ENCODE measurements around the gene CUL5.
"Not testable (repeated sequence)": the region's sequence is repeated elsewhere in the genome, so short reads cannot be mapped to it uniquely, and the experiment has no call there.

The CUL5 gene

GRCh38 chr11:108115500-108116140 is 106.9 kb downstream of the CUL5 start:
- DNase-seq = peak; percentile 29

GRCh38 chr11:108117746-108118371 is 109.2 kb downstream of the CUL5 start:
- DNase-seq = no peak

DNA sequence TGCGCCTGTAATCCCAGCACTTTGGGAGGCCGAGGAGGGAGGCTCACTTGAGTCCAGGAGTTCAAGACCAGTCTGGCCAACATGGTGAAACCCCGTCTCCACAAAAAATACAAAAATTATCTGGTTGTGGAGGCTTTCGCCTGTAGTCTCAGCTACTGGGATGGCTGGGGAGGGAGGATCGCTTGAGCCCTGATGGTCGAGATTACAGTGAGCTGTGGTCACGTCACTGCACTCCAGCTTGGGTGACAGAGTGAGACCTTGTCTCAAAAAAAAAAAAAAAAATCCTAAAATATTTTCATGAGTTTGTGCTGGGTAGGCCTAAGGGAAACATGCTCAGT is 112.2 kb downstream of the CUL5 start:
- not testable (repeated sequence) for DNase-seq

DNA sequence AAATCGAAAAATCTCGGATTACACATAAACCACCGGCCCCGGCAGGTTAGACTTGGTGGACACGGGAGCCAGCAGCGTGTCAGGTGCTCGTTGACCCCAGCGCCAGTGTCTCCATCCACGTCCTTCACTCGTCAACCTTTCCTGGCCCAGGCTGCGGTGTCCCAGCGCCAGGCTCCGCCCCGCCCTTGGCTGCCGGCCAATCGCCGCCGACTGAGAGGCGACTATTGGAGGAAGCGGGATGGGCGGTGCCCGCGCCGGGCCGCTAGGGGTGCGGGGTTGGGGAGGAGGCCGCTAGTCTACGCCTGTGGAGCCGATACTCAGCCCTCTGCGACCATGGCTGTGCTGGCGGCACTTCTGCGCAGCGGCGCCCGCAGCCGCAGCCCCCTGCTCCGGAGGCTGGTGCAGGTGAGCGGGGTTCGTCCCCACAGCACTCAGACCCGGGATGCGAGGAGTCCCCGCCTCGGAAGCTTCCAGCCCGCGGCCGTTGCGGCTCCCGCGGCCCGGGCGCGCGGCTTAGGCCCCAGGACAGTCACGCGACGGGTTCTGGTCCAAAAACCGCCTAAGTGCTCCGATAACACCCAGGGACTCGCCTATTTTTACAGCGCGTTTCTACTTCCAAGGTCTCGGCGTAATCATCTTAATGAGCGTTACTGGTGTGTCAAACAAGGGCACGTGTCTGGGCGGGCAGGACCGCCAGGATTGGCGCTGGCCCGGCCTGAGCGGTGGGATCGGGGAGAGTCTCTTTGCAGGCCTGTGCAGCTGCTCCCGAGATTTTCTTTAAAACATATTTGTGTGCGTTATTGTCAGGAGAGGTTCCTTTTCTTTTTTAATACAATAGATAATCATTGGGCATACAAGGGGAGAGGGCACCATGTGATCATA is 112.8 kb downstream of the CUL5 start, which contains the start of gene ACAT1:
TSS of gene ACAT1 (plus strand) at position 294 of the 882 bp plus-strand sequence. CDS start at position 334, 40 bp downstream.
- DNase-seq = peak; percentile 95

DNA sequence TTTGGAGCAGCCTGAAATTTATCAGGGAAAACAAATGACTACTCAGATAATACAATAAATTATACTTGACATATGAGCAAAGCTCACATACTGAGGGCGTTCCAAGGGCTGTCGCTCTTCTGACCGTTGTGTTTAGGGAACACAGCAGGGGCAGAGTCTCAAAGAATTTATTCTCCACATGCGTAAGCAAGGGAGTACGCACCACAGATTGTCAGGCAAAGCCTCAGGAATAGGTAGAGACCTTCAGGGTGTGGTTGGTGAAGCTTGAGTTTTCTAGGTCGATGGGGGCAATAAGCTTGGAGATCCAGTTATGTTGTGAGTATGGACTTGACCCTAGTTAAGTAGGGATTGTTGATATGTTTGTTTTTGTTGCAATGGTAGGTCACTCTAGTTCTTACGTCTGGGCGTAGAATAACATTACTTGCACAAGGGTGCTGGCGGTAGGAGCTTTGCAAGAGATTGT is 113.5 kb downstream of the CUL5 start:
- no peak for DNase-seq

DNA sequence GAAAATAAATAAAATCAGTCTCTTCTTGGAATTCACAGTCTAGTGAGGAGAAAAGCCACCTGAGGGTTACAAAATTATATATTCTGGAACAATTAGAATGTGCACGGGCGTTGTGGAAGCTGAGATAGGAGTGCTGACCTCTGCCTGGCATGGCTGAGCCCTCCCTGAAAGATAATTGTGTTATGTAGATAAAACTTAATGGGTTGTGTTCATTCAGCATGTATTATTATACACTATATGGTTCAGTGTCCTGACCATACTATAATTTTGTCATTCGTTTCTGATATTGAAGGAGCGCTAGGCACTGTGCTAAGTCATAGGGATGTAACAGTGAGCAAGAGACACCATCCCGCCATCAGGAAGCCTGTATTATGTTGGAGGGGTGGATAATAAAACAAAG is 116.4 kb downstream of the CUL5 start:
- no peak for DNase-seq

GRCh38 chr11:108128772-108129171 is 120.1 kb downstream of the CUL5 start:
- DNase-seq = no peak

DNA sequence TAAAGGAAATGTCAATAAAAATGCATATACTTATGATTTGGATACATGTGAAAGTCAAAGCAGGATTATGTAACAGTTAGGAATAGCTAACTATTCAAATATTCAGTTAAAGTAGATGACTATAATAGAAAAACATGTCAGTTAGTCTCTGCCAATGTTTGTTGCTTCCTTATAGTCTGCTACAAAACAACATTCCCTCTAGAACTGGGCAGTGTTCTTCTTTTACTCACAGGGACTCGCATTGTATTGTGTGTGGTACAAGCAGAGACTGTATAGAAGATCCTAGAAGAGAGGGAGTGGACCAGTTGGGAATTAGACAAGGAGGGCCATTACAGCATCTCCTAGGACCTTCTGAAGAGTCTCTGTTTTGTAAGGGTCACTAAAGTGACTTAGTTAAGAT is 123.3 kb downstream of the CUL5 start:
- no peak for DNase-seq

GRCh38 chr11:108132993-108133538 is 124.4 kb downstream of the CUL5 start:
- DNase-seq = not testable (repeated sequence)

- DNase-seq = no peak
Measured at GRCh38 chr11:108135845-108136544, 127.3 kb downstream of the CUL5 start.

DNA sequence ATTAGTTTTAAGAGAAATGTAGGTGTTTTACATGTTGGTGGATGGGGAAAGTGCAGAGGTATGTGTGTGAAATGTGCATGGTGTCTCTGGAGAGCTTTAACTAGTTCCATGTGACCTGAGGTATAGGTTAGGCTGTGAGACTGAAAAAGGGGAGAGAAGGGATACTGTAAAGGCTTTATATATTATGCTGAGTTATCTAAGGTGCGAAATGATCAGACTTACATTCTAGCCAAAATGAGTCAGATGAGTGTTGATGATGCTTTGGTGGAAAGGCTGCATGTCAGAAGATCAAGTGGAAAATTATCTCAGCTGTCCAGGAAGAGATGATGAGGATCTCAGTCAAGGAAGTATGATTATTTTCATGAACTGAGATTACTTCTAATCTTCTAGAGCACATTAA is 128.5 kb downstream of the CUL5 start:
- no peak for DNase-seq

GRCh38 chr11:108142304-108142703 is 133.6 kb downstream of the CUL5 start:
- DNase-seq = no peak

DNA sequence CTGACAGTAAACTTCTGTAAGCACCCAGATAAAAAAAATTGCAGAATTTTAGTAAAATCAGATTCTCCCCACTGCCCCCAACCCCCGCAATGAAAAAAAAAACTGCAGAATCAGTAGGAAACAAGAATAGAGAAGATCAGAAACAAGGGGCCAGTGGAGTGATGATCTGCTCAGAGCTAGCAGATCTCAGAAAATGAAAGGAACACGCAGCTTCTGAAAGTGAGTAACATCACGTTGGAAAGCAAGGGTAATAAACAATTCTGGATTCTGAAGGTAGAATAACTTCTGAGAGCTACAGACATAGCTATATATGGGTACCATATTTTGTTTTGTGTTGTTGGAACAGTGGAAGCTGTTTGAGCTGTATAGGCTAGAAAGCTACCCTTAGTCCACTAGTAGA is 135.9 kb downstream of the CUL5 start:
- no peak for DNase-seq

- DNase-seq = no peak
Measured at GRCh38 chr11:108147150-108147549, 138.5 kb downstream of the CUL5 start.

- DNase-seq = no peak
Measured at GRCh38 chr11:108148556-108148955, 139.9 kb downstream of the CUL5 start.

DNA sequence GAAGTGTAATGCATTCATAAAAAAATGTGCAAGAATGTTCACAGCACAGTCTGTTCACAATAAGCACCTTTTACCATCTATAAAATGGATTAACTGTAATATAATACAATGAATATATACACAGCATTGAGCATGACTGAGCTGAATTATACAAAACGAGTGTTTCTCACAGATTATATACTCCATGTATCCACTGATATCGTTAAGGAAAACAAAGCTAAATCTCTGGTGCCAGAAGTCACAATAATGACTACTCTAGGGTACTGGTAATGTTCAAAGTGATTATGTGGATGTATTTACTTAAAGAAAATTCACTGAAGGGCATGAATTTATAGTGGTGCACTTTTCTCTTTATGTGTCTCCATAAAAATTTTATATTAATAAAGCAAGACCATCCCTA is 145.9 kb downstream of the CUL5 start:
- no peak for DNase-seq

All from right kidney (tissue), 1 donor.